Activated T-cell treated with anti-CD3 and anti-CD28 coated beads, Interleukin-2, amount 50 U/mL, for 1 hour (primary cell): ENCODE measurements around the gene INSYN2B.
"Not testable (repeated sequence)": the region's sequence is repeated elsewhere in the genome, so short reads cannot be mapped to it uniquely, and the experiment has no call there.

Source experiments
- DNase-seq: peaks from one replicate; pipeline ENCODE4 v3.0.0-alpha.2; 2020

Gene INSYN2B

DNA sequence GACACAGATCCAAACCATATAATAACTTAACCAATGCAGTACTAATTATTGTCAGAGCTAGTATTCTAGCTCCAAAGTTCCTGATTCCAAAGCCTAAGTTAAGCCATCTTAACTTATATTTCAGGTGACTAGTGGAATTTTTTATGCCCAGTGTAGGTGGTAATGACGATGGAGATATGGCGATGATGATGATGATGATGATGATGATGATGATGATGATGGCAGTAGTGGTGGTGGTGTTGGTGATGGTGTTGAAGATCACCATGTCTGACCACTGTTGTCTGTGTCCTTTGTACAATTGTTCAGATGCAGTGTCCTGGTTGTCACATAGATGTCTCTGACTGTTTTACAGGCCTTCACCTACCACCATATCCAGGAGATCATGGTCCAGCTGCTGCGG lies 139.9 kb downstream of the INSYN2B start:
- DNase-seq: no peak

DNA sequence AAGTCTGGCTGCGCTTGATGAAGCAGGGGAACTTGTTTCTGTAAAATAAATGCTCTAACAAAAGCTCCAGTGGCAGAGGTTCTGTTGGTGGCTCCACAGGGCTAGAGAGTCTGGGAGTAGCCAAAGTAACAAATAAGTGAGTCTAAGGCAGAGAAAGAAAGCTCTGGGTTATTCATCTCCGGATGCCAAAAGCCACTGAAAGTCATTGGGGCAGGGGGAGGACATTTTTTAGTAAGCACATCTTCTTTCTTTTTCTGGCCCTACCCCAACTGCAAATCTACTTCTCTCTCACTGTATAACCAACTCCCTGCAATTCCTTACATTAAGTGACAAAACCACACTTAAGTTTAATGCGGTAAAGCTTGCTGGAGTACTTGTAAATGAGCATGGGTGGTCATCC lies 141.6 kb downstream of the INSYN2B start:
- no peak for DNase-seq

DNA sequence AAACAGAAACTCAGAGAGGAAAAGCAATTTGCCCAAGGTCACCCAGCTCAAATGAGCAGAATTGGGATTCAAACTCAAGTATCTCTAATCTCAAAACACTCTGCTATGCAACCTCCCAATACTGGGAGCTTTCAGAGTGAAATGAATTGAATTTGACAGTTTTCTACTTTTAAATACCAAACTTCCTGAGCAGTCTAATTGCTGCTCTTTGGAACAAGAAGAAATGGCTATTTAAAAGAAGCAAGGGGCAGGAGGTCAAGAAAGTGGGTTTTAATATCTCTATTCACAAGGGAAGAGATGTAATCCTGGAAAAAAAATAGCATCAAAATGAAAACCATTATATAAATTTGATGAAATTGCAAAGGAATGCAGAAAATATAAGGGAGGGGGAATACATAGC lies 142.6 kb downstream of the INSYN2B start:
- DNase-seq: no peak

DNA sequence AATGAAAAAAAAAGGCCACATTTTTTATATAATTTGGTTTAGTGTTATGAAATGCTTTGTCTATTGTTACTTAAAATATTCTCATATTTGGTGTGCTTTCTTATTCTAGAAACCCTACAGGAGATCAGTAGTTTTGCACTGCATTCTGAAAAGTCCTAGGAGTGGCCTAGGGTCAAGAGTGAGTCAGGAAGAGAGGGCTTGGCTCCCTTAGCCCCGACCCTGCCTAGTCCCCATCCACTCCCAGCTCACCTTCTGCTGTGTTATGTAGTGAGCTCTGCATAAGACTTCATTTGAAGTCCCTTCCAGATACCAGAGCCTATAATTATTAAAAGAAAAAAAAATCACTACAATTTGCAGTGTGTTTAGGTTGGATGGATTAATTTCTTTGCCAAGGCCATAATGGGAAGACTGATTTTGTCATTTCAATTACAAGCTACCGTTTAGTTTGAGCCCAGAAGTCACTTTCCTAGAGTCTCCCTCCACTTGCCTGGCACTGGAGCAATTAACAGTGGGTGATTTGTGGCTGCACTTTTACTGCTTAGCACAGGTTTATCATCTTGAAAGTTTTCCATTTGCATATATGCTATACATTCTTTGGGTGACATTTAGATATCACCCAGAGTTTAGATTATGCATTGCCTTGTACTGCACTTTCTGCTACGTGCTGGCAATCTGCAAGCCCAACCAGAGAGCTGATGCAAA lies 143.3 kb downstream of the INSYN2B start:
- no peak for DNase-seq

DNA sequence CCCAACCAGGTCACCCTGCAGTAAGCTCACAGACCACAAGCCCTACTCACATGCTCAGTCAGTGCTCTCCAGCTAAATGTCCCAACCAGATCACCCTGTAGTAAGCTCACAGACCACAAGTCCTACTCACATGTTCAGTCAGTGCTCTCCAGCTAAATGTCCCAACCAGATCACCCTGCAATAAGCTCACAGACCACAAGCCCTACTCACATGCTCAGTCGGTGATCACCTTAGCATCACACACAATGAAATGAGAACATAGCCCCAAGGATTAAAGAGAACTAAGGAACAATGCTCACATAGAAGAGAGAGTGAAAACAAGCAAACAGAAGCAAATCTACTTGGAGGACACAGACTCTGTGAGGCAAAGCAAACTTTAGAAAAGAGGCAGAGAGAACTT lies 145.8 kb downstream of the INSYN2B start:
- not testable (repeated sequence) for DNase-seq

DNA sequence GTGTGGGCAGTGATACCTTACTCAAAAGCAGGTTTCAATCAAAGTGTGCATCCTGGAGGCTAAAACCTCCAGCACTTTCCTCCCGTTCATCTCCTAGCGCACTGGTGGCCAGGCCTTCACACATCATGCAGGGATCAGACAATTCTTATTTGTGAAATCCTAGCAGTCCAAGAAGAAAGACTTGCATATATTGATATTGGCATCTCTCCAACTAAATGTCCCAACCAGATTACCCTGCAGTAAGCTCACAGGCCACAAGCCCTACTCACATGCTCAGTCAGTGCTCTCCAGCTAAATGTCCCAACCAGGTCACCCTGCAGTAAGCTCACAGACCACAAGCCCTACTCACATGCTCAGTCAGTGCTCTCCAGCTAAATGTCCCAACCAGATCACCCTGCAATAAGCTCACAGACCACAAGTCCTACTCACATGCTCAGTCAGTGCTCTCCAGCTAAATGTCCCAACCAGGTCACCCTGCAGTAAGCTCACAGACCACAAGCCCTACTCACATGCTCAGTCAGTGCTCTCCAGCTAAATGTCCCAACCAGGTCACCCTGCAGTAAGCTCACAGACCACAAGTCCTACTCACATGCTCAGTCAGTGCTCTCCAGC lies 146.5 kb downstream of the INSYN2B start:
- DNase-seq: not testable (repeated sequence)

DNA sequence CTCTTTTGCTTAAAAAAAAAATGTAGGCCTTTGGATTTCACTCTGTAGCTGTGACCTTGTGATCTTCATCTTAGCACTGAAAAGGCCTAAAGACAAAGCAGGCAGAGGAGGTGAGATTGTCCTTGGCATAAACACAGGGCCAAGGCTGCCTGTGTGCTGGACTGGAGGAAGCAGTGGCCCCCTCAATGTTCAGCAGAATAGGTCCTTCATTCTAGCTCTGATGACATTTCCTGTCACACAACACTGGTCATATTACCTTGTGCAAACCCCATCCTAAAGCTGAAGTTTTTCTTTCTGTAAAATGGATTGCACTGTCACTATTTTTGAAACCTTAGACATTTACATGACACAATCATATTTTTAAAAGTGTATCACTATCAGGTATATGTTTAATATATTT lies 147.4 kb downstream of the INSYN2B start:
- no peak for DNase-seq

DNA sequence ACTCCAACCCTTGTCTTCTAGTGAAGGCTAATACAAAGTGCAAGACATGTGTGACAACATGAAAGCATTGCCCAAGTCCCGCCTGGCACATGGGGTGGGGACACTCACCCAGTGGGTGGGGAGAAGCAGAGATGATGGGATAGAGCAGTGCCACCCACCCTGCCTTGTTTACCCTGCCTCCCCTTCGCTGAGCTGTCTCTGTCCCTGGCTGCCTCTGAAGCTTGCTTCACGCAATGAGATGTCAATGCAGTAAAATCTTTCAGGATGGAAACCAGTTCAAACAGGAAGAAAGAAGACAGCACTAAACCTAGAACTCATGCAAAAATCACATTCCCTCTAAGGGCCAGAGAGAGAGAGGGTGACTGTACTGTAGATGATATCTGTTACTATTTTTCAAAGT lies 148.0 kb downstream of the INSYN2B start:
- no peak for DNase-seq

DNA sequence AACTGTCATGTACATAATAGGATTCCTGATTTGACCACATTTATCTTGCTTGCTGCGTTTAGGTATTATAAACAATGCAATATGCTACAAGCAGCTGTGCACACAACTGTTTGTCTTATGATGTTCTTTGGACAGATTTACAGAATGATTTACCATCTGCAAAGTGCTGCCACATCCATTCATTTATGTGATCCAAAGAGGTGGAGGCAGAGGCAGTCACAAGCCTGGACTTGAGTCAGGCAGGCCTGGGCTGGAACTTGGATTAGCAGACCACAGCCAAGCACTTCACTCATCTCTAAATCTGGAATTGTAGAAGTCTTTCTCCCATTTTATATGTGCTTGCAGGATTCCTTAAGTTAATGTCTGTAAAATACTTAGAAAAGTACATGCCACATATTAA lies 149.0 kb downstream of the INSYN2B start:
- DNase-seq: no peak

DNA sequence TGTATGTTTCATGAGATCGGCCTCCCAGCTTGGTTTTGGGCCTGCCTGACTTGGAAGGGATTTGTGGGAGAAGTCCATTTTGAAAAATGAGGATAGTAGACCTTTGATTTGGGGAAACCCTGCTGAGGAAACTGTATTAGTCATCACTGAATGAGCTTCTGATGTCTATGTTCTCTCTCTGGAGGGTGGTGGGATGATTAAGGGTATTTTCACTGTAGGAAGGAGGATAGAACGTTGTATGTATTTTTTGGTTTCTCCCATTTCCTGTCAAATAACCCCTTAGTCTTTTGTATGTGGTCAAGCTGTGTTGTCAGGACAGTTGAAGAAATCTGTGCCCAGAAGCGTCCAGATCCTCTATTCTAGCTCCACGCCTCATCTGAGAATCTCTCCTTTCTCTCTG lies 151.9 kb downstream of the INSYN2B start:
- no peak for DNase-seq

DNA sequence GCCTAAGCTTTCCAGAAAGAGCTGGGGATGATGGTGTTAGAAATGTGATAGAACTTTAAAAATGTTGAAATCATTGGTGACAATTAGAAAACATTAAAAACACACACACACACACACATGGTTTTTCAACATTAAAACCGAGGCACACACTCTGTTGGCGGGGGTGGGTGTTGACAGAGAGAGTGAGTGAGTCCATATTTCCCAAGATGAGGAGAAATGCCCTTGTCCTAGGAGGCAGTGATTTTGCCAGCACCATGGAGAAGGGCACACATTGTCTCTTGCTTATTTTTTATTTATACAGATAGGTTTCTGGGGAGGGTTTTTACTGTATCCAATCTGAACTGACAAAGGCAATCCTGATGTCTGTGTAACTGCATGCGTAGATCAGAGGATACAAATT lies 152.5 kb downstream of the INSYN2B start:
- DNase-seq: no peak

DNA sequence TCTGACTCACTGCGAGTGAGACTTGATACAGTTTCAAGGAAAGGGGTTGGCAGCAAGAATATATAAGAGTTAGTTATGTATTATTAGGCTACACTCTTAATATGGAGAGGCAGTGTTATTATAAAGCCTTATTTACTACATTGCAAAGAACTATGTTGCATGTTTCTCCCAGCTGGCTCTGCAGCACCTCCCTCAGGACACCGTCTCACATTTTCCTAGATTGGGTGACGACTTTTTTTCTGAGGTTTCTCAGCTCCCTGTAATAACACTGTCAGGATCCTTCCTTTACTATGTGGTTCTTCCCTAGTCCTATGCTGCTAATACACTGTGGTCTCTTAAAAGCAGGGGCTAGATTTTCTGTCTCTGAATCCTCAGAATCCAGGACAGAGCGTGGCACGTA lies 153.7 kb downstream of the INSYN2B start:
- no peak for DNase-seq

DNA sequence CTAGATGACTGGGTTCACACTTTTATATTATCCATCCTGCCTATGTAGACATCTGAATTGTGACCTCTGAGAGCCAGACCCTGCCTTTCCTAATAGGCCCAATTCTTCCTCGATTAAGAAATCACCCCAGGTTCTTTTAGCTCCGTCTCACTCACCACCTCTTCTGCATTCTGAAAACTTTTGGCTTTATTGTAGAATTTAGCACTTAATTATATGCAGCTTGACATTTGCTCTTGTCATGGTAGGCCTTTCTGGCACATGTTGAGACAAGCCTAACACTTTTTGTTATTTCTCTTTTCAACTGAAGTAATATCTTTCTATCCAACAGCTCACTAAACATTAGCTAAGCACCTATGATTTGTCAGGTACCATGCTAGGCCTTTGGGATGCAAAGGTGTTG lies 163.3 kb downstream of the INSYN2B start:
- DNase-seq: no peak

DNA sequence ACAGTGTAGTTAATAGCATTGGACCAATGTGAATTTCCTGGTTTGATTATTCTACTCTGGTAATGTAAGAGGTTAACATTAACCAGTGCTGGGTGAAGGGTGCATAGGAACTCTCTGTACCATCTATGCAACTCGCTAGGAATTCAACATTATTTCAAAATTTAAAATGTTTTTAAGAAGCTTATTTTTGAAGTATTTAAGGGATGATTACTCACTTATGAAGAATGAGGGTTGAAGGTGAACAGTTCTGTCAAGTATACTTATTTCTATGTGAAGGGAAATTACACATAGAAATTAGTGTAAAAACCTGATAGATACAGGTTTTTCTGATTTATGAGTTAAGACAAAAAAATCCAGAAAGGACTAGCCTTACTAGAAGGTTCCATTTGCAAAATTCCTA lies 165.8 kb downstream of the INSYN2B start:
- DNase-seq: no peak
